GM21786 (cell line): ENCODE measurements around the gene KLK10.
"Not testable (repeated sequence)": the region's sequence is repeated elsewhere in the genome, so short reads cannot be mapped to it uniquely, and the experiment has no call there.

ENCODE experiments used
- ATAC-seq: cut with Tn5 transposase; IDR thresholded peaks from one replicate; pipeline ENCODE4 v1.9.1; 2021; ENCODE audit not compliant: unreplicated experiment

The KLK10 gene

DNA sequence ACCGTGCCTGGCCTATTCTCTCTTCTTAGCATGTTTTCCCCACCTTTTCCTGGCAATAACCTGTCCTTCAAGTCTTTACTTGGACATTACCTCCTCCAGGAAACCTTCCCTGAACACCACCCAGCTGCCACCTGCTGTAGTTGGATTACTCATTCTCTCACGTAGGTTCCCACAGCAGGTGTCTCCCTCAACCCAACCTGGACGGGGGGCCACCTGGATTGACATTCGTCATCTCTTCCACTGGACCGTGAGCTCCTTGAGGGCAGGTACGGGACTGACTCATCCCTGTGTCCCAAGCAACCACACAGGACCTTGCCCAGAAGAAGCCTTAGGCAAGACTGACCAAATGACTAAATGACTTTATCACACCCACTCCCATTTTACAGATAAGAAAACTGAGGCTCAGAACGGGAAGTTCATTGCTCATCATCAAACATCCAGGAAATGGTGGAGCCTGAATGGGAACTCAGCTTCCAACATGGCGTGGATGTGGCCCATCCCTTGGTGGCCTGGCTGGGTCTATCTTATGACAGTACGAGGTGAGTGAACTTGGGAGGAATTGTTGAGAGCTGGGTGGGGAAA lies 46.6 kb downstream of the KLK10 start:
- ATAC-seq = no peak

DNA sequence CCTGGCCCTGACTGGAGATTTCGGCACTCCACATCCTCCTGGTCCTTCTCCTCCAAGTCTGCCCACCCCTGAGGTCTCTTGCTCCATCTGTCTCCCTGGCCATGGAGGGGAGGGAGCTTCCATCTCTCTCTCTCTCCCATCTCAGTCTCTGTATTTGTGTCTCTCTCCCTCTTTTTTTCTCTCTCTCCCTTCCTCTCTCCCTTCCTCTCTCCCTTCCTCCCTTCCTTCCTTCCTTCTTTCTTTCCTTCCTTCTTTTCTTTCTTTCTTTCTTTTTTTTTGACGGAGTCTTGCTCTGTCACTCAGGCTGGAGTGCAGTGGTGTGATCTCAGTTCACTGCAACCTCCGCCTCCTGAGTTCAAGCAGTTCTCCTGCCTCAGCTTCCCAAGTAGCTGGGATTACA lies 49.7 kb downstream of the KLK10 start:
- ATAC-seq = not testable (repeated sequence)

DNA sequence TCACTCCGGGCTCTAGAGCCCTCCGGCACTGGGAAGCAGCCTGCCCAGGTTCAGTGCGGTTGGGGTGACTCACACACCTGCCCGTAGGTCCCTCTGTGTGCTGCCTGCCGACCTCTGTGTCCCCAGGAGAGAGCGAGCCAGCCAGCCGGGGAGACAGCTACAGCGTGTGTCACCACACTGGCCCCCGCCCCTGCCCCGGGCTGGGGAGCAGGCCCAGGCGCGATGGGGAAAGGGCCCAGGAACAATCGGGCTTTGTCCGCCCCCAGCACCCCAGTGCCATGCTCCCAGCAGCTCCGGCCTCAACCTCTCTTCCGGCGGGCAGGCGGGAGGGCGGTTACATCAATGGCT lies 50.1 kb downstream of the KLK10 start, which contains the start of gene KLK6:
Gene KLK6, minus strand, starts transcription at position 179 of the 348 bp plus-strand sequence. CDS start 1,487 bp downstream, outside the sequence.
- ATAC-seq = no peak

DNA sequence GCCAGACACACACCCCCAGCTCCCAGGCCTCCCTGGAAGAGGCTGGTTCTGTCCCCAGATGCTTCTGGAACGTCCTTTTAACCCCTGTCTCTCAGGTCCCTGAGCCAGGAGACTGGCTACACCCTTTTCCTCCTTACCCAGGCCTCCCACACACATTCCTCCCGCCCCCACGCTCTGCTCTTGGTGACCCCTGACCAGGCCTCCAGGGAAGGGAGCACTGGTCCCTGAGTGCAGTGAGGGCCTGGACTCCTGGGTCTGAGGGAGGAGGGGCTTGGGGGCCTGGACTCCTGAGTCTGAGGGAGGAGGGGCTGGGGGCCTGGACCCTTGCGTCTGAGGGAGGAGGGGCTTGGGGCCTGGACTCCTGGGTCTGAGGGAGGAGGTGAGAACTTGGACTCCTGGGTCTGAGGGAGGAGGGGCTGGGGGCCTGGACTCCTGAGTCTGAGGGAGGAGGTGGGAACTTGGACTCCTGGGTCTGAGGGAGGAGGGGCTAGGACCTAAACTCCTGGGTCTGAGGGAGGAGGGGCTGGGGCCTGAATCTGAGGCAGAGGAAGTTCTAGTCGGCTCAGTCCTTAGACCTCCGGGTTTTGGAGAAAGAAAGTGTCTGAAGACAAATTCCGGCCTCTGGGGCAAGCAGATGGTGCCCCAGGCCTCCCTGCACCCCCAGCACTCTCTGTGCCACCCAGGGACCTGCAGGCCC lies 50.6 kb downstream of the KLK10 start:
- ATAC-seq = no peak

DNA sequence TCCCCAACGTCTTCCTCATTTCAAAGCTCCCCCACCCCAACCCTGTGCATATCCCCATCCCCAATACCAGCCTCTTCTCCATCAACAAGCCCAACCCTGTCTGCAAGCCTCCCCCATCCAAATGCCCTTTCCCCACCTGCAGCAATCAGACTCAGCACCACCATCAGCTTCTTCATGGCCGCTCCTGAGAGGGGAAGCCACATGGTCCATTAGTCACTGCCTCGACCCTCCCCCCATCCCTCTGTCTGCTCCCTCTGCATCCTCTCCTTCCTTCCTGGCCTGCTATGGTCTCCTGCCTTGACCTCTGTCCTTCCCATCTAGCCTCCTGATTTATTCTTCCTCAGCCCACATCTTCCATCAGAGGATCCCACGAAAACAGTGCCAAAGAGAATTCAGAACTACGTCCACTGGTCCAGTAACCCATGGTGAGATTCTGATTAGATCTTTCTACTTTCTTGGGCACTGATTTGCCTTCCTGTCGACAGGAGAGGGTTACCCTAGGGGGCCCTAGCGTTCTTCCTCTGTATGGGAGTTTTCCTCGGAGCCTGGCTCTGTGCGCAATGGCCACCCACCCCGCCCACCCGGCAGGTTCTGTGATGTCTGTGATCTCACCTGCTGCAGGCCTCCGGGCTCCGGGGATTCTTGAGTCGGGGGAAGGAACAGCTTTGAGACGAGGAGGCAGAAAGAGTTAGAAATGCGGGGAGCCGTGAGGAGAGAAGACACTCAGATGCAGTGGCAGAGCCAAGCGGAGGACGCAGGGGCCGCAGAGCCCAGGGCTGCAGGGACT lies 51.4 kb downstream of the KLK10 start:
- ATAC-seq = no peak

DNA sequence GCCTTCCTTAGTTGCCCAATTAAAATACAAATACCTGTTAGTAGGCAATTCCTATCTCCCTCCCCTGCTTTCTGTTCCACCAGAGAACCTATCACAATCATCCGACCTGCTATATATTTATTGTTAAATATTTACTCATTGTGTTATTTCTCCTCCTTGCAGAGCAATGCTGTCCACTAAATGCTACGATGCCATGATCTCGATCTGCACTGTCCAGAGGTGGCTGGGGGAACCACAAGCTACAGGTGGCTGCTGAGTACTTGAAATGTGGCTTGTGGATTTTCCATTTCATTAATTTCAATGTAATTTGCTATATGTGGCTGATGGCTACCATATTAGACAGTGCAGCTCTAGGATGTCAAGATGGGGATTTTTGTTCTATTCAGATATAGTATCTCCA lies 55.2 kb downstream of the KLK10 start:
- ATAC-seq = no peak

DNA sequence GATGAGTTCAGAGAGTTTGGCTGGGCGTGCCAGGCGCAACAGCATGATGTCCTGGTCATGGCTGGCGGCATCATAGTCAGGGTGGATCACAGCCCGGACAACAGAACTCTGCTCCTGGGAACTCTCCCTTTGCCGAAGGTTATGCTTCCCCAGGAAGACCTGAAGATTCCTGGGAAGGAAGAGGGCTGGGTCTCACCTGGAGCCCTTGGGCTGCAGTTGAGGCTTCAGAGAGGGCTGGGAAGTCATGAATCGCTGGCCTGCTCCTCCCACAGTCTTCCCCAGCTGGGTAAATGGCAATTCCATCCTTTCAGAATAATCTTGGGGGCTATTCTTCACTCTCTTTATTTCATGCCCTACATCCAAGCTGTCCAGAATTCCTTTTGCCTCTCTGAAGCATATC lies 56.1 kb downstream of the KLK10 start:
- ATAC-seq = no peak
